LoVo (cell line): ENCODE measurements around the gene RPL6.
"Not testable (repeated sequence)": the region's sequence is repeated elsewhere in the genome, so short reads cannot be mapped to it uniquely, and the experiment has no call there.

ENCODE experiments used
- DNase-seq: peaks from one replicate; pipeline ENCODE4 v3.0.0-alpha.2; 2016; ENCODE audit warnings: low spot score

The RPL6 gene

DNA sequence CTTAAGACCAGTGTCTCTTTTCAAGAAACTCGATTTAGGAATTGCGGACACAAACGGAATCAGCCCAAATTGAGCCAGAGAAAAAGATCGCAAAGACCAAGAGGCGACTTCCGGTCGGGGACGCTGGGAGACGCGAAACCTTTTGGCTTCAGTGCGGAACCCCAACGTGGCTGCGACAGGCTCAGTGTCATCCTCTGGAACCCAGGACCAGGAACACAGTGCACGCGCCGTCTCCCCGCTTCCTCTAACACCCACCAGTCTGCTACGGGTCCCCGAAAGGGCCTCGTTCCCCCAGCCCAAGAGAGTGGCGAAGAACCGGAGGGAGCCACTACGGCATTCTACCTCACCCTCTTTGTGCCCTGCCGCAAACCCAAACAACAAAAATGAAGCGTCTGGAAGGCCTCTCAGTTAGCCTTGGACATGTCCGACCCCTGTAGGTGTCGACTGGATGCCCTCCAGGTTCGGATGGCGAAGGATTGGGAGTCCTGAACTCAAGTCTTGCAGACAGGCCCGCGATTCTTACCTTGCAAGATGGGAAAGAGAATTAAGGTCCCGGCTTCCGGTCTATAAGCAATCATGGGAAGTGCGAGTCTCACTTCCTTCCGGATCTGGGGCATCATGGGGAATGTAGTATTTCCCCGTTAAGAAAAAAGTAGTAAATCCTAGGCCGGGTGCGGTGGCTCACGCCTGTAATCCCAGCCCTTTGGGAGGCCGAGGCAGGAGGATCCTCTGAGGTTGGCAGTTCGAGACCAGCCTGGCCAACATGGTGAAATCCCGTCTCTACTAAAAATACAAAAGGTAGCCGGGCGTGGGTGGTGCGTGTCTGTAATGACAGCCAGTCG, at the start of gene RPL6:
Gene RPL6 (minus strand): TSS at position 542 of the 842 bp plus-strand sequence. CDS start 949 bp downstream, outside the sequence.
- DNase-seq: peak; percentile 95

DNA sequence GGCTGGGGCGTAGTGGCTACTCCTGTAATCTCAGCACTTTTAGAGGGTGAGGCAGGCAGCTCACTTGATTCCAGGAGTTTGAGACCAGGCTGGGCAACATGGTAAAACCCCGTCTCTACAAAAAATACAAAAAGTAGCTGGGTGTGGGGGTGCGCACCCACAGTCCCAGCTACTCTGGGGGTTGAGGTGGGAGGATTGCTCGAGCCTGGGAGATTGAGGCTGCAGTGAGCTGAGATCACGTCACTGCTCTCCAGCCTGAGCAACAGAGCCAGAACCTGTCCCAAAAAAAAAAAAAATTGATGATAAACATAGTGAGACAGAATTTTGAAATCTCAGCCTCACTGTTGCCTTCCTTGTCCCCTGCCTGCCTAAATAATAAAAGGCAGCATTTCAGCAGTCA, 49.3 kb upstream of the RPL6 start:
- DNase-seq: no peak

DNA sequence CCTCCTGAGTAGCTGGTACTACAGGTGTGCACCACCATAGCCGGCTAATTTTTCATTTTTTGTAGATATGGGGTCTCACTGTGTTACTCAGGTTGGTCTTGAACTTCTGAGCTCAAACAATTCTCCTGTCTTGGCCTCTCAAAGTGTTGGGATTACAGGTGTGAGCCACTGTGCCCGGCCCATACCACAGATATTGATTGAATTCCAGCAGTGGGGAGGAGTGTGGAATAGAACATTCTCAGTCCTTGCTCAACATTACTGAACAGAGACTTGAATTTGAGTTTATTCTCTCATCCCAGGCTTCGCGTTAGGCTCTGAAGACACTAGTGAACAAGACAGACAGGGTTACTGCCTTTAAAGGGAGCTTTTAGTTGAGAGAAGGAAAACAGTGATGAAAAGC, 48.9 kb upstream of the RPL6 start:
- DNase-seq: no peak

GRCh38 chr12:112457142-112457541, 47.7 kb upstream of the RPL6 start:
- not testable (repeated sequence) for DNase-seq

DNA sequence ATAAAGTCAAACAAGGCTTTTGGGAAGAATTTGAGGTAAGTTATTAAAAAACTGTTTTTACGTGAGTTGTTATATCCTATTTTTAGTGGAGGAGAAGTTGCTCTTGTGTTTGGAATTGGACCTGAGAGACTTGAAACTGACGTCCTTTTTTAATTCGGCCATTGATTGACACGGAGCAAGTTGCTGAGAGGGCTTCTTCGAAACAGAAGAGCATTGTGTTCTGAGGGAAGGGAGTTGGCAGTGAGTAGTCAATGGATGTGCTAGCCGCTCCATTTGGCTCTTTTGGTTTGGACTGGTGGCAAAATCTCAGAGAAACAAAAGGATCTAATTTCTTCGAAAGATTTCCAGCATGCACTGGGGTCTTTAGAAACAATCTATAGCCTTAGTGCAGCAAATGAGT, 46.6 kb upstream of the RPL6 start:
- DNase-seq: no peak

DNA sequence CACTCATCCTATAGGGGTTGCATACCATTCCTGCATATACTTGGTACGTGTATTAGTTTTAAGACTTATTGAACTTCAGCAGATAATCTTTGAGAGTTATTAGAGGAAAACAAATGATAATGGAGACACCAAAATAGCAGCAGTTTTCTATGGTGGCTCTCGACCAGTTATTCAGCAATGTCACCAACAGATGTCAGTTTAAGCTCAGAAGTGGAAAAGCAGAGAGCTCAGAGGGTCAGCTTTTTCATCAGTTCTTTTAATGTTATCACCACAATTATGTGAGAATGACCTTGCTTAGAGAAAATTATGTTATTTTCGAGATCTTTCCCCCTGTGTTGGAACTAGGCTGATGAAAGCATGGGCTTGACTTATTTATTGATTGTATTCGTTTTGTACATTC, 41.3 kb upstream of the RPL6 start:
- DNase-seq: no peak

DNA sequence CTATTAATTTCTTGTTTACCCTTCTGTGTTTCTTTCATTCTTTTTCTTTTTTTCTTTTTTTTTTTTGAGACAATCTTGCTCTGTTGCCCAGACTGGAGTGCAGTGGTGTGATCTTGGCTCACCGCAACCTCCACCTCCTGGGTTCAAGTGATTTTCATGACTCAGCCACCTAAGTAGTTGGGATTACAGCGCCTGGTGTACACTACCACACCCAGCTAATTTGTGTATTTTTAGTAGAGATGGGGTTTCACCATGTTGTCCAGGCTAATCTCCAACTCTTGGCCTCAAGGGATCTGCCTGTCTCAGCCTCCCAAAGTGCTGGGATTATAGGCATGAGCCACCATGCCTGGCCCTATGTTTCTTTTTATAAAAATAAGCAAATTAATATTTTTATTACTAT, 38.8 kb upstream of the RPL6 start:
- DNase-seq: not testable (repeated sequence)

DNA sequence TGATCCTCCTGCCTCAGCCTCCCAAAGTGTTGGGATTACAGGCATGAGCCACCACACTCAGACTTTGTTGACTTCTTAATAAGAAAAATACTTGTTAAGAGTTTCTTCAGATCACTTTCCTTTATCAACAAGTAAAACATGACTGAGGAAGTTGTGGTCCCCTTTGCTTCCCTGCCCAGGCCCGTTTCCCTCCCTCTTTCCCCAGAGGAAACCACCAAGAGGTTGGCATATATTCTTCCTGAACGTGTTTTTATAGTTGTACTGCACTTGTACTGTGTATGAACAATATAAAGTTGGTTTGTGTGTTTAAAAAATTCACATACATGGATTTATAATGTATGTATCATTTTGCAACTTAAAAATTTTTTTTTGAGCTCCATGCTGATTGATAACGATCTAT, 37.7 kb upstream of the RPL6 start:
- DNase-seq: no peak

DNA sequence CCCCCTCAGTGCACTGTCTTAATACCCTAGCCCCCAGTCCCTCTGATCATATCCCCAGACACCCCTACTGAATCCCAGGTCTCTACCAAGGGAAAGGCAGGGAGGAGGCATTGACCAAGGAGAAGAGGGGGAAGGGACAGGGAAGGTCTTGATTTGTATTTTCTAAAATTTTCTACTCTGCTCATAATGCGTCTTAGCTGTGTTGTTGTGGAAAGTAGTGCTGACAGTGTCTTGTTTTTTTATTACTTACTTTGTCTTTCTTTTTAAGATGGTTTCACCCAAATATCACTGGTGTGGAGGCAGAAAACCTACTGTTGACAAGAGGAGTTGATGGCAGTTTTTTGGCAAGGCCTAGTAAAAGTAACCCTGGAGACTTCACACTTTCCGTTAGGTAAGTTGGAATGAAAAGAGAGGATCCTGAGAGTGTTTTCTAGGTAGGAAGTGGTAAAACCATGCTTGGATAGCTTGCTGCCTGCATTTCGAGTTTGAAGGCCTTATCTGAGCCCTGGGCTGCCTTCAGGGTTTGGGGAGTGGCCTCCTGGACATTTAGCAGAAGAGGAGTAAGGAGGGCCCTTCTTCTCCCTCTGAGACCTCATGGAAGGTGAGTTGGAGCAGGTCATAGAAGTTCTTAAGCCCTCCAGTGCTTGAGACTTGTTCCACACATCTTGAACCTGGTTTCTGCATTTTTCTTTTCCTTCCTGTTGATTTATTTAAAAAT, 36.8 kb upstream of the RPL6 start:
- no peak for DNase-seq

GRCh38 chr12:112443916-112444315, 34.5 kb upstream of the RPL6 start:
- no peak for DNase-seq

DNA sequence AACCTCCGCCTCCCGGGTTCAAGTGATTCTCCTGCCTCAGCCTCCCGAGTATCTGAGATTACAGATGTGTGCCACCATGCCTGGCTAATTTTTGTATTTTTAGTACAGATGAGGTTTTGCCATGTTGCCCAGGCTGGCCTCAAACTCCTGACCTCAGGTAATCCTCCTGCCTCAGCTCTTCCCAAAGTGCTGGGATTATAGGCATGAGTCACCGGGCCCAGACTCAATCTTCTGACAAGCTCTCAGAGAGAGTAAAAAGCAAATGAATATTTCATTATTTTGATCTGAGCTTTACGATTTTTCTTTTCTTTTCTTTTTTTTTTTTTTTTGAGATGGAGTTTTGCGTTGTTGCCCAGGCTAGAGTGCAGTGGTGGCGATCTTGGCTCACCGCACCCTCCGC, 31.2 kb upstream of the RPL6 start:
- not testable (repeated sequence) for DNase-seq

GRCh38 chr12:112439769-112440168, 30.4 kb upstream of the RPL6 start:
- no peak for DNase-seq

- not testable (repeated sequence) for DNase-seq
These were observed 29.2 kb upstream of the RPL6 start for GRCh38 chr12:112438645-112439044.

- no peak for DNase-seq
These were observed 24.1 kb upstream of the RPL6 start for GRCh38 chr12:112433551-112433950.

DNA sequence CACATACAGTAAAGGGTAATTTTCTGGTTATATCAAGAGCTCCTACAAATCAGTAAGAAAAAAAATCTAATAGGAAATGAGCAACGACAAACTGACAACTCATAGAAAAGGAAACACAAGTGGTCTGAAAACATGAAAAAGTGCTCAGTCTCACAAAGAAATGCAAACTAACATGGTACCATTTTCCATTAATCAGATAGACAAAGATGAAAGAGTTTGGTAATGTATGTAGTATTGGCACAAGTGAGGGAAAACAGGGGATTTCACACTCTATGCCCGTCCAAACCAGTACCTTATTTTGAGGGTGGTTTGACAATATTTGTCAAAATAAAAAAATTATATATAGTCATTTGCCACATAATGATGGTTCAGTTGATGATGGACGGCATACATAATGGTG, 22.6 kb upstream of the RPL6 start:
- no peak for DNase-seq

GRCh38 chr12:112430929-112431328, 21.5 kb upstream of the RPL6 start:
- no peak for DNase-seq

DNA sequence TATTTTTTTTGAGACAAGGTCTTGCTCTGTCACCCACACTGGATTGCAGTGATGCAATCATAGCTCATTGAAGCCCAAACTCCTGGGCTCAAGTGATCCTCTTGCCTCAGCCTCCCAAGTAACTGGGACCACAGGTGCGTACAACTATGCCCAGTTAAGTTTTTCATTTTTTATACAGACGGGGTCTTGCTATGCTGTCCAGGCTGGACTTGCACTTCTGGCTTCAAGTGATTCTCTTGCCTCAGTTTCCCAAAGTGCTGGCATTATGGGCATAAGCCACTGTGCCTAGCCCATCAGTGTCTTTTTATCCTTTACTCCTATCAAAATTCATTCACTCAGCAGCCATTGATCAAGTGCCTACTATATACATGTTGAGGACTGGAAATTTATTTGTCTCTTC, 18.4 kb upstream of the RPL6 start:
- DNase-seq: no peak

- no peak for DNase-seq
These were observed 16.4 kb upstream of the RPL6 start for GRCh38 chr12:112425582-112426382.

DNA sequence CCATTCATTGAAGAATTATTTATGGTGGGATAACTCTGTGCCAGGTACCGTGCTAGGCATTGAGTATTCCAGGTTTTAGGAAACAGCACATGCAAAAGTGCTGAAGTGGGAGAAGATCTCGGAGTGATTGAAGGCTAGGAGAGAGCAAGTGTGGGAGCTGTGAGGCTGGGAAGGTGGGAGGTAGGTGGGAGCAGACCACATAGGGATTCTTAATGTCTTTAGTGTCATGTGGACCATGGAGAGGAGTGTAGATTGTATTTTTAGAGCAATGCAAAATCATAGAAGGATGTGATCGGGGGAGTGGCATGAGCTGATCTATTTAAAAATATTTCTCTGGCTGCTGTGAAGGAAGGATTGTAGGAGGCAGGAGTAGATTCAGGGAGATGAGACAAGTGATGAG, 14.7 kb upstream of the RPL6 start:
- no peak for DNase-seq

DNA sequence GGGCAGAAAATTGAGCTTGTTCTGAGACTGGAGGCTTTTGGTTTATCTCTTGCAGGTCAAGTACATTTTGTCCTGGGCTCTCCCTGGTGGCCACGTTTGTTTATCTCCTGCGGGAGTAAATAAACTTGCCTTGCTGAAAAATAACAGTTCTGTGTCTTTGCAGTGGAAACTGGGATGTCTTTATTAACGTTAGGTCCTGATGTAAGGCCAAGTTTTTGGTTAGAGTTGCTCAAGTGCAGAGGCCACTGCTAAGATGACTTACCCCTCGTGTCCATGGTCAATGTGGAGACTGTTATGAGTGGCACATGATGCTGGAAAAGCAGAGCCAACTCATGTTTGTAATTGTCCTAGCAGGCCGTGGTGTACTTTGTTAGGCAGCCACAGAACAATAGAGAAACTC, 13.1 kb upstream of the RPL6 start:
- DNase-seq: no peak

- no peak for DNase-seq
These were observed 12.0 kb upstream of the RPL6 start for GRCh38 chr12:112421363-112421762.

- DNase-seq: no peak
These were observed 11.3 kb upstream of the RPL6 start for GRCh38 chr12:112420740-112421139.
